Measurements from ENCODE around the gene SIRT2.
"Not testable (repeated sequence)": the region's sequence is repeated elsewhere in the genome, so short reads cannot be mapped to it uniquely, and the experiment has no call there.

The SIRT2 gene

DNA sequence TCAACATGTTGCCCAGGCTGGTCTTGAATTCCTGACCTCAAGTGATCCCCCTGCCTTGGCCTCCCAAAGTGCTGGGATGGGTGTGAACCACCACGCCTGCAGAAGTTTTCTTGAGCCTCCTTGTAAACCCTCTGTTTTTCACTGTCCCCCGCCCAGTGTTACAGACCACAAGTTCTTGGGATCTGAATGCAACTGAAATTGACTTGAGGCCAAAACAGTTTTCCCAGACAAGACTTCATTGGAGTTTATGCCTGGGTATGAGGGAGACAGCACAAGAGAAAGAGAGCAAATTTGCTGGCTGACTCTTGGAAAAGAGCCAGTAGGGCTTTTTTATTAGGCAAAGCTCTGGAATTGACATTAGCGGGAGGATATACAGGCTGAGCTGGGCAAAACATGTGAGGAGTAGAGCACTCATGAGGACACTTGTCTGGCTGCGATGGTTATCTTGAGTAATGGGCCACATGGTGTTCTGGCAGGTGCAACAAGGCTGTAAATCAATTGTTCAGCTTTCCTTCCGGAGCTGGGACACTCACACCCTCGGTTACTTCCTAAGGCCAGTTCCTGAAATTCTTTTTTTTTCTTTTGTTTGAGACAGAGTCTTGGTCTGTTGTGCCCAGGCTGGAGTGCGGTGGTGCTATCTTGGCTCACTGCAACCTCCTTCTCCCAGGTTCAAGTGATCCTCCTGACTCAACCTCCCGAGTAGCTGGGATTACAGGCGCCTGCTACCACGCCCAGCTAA, 36.9 kb downstream of the SIRT2 start:
- no peak for DNase-seq

GRCh38 chr19:38861368-38861767, 38.0 kb downstream of the SIRT2 start:
- DNase-seq: no peak

DNA sequence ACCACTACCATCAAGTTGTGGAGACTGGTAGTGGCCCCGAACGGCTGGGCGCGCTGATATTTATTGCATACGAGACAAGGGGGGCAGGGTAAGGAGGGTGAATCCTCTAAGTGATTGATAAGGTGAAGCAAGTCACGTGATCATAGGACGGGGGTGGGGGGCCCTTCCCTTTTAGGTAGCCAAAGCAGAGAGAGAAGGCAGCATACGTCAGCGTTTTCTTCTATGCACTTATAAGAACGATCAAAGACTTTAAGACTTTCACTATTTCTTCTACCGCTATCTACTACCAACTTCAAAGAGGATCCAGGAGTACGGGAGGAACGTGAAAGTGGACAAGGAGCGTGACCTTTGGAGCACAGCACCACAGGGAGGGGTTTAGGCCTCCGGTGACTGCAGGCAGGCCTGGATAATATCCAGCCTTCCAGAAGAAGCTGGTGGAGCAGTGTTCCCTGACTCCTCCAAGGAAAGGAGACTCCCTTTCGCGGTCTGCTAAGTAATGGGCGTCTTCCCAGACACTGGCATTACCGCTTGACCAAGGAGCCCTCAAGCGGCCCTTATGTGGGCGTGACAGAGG, 39.7 kb downstream of the SIRT2 start:
- not testable (repeated sequence) for DNase-seq

DNA sequence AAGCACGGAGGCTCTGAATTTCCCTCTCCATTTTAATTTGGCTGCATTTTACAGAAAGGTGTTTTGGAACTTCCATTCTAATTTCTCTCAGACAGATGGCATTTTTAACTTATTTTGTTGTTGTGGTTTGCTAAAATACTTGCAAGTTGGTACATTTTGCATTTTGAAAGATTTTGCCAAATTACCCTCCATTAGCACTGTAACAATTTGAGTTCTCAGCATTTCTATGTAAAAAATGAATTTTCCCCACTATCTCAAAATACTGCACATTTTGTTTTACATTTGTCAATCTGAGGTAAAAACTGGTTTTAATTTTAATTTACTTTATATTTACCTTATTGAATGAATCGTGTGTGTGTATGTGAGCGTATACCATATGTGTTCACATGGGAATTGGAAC, 42.6 kb downstream of the SIRT2 start:
- DNase-seq: no peak

DNA sequence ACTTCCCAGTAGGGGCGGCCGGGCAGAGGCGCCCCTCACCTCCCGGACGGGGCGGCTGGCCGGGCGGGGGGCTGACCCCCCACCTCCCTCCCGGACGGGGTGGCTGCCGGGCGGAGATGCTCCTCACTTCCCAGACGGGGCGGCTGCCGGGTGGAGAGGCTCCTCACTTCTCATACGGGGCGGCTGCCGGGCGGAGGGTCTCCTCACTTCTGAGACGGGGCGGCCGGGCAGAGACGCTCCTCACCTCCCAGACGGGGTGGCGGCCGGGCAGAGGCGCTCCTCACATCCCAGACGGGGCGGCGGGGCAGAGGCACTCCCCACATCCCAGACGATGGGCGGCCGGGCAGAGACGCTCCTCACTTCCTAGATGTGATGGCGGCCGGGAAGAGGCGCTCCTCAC, 43.7 kb downstream of the SIRT2 start:
- not testable (repeated sequence) for DNase-seq

- DNase-seq: not testable (repeated sequence)
Observed at GRCh38 chr19:38854961-38855360, 44.5 kb downstream of the SIRT2 start.

GRCh38 chr19:38853214-38853613, 46.2 kb downstream of the SIRT2 start:
- DNase-seq: no peak

- DNase-seq: peak; percentile 71
Observed at GRCh38 chr19:38852231-38853044, 47.0 kb downstream of the SIRT2 start.

GRCh38 chr19:38851622-38852230, 47.7 kb downstream of the SIRT2 start:
- peak; percentile 78 for DNase-seq

- DNase-seq: no peak
Observed at GRCh38 chr19:38850976-38851621, 48.3 kb downstream of the SIRT2 start.

- DNase-seq: no peak
Observed at GRCh38 chr19:38850436-38850975, 48.9 kb downstream of the SIRT2 start.

DNA sequence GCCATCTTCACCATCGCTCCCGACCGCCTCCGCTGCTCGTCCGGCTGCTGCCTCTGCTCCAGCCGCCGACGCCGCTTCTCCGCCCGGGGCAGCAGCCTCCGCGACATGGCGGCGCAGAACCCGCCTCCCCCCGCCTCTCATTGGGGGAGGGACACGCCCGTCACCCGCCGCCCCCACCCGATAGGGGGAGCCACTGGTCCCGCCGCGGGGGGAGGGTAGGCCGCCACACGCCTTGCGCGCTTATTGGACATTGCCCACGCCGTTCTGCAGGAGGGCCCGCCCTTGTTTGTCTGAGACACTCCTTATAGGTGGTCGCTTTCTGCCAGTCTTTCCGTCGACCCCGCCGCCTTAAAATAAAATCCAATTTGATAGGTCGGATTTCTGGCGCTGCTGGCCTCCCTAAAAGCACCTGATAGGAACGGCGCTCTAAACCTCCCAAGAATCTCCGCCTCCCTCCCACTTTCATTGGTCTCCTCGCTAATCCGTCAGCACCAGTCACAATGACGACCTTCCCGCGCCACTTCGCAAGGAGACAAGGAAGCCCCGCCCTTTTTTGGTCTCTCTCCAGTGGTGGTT, 49.5 kb downstream of the SIRT2 start, which contains the start of gene HNRNPL:
HNRNPL (minus strand) TSS at position 127 of the 576 bp plus-strand sequence; CDS start at position 107, 20 bp downstream.
- peak; percentile 100 for DNase-seq

- DNase-seq: peak; percentile 94
Observed at GRCh38 chr19:38849147-38849859, 50.1 kb downstream of the SIRT2 start.

- DNase-seq: no peak
Observed at GRCh38 chr19:38848299-38849146, 50.9 kb downstream of the SIRT2 start.

GRCh38 chr19:38846097-38846496, 53.3 kb downstream of the SIRT2 start:
- no peak for DNase-seq

DNA sequence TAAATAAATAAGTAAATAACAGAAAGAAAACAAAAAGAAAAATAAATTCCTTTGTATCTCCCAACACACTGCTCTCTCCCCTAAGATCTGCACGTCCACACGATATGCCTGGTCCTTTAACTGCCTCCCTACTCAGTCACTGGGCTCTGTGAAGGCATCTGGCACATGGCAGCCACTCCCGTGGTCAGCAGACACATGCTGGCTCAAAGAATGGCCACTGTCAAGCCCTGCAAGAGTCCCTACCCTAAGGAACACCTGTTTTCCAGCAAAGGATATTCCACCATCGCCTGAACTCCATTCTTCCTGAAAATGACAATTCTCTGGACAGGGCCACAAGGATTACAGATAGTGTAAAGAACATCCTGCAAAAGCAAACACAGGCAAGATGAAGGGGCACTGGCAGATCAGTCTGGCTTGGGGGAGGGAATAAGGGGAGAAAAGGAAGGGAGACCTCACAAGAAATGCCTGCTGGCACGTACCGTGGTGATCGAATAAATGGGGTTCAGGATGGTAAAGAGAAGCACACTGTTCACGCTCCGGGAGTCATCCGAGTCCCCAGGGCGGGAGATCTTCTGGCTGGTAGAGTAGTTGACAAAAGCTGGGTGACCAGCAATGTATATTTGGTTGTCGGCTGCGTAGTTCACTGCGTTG, 53.9 kb downstream of the SIRT2 start:
- no peak for DNase-seq

- no peak for DNase-seq
Observed at GRCh38 chr19:38844093-38844686, 55.2 kb downstream of the SIRT2 start.

- no peak for DNase-seq
Observed at GRCh38 chr19:38843175-38843758, 56.2 kb downstream of the SIRT2 start.
